LNCaP clone FGC (cell line): ENCODE measurements around the gene RING1.

ENCODE experiments used
- DNase-seq: peaks from one replicate; pipeline ENCODE4 v3.0.0-alpha.2; 2011; ENCODE audit warnings: low read depth
- H3K4me3 ChIP-seq: 2 replicates; pipeline ENCODE4 v1.5.1; 2011; ENCODE audit warnings: mild to moderate bottlenecking, low read depth, low read length, control low read depth
- CTCF ChIP-seq: IDR thresholded peaks from 2 replicates; pipeline ENCODE4 v1.5.1; 2012; ENCODE audit warnings: mild to moderate bottlenecking; ENCODE audit not compliant: control insufficient read depth, insufficient read depth; ENCODE audit errors: extremely low read depth

Gene RING1

DNA sequence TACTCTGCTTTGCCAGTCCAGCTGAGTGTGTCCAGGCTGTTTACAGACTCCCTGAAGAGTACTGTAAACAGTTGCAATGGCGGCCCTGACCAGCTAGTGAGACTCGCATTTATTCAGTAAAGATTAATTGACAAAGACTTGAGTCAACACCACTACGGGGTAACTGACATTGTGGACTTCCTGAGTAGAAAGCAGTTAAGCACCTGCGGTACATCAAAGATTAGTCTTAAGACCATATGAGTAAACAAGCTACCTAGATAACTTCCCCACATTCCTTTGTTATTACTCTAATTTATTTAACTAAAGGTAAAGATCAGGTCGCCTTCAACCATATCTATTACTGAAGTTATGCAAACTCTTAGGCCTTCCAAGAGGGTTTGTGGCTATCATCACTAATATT, 50.7 kb downstream of the RING1 start:
- no peak for DNase-seq
- H3K4me3 ChIP-seq: no peak overlapping the region
- no peak for TF ChIP-seq CTCF
